ENCODE results near the gene PRKAG1.

- TF ChIP-seq CTCF (IDR thresholded peaks at IDR 0.05) (no peak), POLR2AphosphoS5 (IDR thresholded peaks at IDR 0.05; ENCODE audit: insufficient read depth in 1 of 2, low read depth in 1 of 2) (no peak), POLR2A (IDR thresholded peaks at IDR 0.05) (no peak)
Observed at GRCh38 chr12:49019443-49020324, 1.1 kb upstream of the PRKAG1 start.

All from vagina (tissue), 2 donors.